GM19035 (cell line): ENCODE results near the gene COLGALT1.
"Not testable (repeated sequence)": the region's sequence is repeated elsewhere in the genome, so short reads cannot be mapped to it uniquely, and the experiment has no call there.

Source experiments
- ATAC-seq: cut with Tn5 transposase; IDR thresholded peaks from one replicate; pipeline ENCODE4 v1.9.1; 2021; ENCODE audit not compliant: unreplicated experiment

Gene COLGALT1

DNA sequence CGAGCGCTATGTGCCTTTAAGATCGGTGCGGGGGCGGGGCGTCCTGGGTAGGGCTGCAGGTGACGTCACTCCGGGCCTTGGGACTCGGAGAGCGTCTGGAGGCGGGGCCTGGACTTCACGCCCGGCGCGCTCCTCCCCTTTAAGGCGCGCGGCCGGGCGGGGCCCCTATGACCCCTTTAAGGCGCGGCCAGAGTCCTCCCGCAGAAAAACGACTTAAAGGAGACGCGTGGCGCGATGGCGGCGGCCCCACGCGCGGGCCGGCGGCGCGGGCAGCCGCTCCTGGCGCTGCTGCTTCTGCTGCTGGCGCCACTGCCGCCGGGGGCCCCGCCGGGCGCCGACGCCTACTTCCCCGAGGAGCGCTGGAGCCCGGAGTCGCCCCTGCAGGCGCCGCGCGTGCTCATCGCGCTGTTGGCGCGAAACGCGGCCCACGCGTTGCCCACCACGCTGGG, at the start of gene COLGALT1:
TSS of gene COLGALT1 (plus strand) at position 170 of the 449 bp plus-strand sequence. CDS start at position 235, 65 bp downstream.
- ATAC-seq = peak; percentile 94

DNA sequence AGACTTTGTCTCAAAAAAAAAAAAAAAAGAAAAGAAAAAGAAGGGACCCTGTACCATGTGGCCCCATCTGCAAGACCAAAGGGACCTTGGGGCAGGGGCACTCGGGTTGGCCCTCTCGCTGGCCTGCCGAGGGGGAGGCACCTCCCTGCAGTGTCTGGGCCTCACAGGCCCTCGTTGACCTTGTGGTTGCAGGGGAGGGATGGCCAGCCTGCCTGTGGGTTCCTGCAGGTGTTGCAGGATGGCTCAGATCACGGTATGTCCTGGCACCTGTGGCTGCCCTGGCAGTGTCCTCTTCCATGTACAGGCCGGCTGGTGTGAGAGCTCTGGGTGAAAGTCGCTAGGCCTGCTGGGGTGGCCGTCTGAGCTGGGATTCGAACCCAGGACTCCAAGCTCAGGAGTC, 48.7 kb upstream of the COLGALT1 start:
- no peak for ATAC-seq

DNA sequence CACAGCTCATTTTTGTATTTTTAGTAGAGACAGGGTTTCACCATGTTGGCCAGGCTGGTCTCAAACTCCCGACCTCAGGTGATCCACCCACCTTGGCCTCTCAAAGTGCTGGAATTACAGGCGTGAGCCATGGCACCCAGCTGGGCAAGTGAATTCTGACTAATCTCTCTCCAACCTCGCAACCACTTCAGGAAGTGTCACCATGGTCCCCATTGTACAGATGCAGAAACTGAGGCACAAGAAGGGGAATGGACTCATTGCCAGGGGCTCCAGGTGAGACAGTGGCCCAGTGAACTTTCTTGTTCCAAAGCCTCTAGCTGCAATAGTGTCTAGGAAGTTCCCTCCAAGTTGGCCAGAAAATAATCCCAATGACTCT, 46.9 kb upstream of the COLGALT1 start:
- ATAC-seq = not testable (repeated sequence)

DNA sequence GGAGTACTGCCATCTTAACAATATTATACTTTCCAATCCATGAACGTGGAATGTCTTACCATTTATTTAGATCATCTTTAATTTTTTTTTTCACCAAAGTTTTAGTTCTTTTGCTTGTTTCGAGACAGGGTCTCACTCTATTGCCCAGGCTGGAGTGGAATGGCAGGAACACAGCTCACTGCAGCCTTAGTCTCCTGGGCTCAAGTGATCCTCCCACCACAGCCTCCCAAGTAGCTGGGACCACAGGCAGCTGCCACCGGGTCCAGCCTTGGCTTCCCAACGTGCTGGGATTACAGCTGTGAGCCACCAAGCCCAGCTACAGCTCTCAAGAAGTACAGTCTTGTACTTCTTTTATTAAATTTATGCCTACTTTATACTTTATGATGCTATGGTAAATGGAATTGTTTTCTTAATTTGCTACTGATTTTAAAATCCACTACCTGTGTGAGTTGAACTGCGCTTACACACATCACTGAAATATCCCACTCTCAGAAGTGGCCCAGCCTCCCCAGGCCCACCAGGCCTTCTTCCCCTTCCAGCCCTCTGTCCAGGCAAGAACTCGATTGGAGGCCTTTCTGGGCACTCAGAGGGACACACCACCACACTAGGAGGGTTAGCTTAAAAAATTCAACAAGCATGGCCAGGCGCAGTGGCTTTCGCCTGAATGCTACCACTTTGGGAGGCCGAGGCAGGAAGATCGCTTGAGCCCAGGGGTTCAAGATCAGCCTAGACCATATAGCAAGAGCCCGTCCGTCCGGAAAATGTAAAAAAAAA, 45.0 kb upstream of the COLGALT1 start:
- no peak for ATAC-seq

DNA sequence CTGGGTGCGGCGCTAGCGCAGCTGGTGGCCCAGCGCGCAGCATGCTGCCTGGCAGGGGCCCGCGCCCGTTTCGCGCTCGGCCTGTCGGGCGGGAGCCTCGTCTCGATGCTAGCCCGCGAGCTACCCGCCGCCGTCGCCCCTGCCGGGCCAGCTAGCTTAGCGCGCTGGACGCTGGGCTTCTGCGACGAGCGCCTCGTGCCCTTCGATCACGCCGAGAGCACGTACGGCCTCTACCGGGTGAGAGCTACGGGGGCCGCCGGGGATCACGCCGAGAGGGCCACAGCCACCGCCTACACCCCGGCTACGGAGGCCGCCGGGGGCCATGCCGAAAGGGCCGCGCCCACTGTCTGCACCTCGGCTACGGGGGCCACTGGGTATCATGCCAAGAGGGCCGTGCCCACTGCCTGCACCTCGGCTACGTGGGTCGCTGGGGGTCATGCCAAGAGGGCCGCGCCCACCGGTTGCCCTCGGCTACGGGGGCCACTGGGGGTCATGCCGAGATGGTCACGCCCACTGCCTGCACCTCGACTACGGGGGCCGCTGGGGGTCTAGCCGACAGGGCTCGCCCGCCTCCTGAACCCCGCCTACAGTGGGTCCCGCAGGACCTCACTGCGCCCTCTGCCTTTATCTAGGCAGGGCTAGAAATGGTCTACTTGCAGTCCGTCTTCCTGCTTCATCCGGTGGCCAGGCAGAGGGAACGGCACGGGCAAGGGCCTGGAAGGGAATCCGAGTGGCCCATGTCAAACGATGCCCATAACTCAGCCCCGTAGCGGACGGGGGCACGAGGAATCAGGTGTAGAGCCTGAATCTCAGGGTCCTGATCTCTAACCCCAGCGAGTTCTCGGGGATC, 43.5 kb upstream of the COLGALT1 start:
- peak; percentile 61 for ATAC-seq

DNA sequence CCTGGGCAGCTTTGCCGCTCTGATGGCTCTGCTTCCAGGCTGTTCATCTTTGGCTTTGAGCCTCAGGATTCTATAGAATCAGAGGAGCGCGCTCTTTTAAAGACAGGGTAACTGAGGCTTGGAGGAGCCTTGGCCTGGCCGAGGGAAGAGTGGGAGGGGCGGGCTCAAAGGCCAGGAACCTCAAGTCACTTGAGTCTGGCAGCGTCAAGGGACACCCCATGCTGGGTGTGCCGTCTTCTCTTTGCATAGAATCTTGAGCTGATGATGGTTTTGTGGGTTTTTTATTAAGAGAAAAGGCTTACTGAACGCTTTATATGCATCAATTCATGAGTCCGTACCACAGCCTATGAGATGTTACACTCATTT, 42.9 kb upstream of the COLGALT1 start:
- no peak for ATAC-seq

DNA sequence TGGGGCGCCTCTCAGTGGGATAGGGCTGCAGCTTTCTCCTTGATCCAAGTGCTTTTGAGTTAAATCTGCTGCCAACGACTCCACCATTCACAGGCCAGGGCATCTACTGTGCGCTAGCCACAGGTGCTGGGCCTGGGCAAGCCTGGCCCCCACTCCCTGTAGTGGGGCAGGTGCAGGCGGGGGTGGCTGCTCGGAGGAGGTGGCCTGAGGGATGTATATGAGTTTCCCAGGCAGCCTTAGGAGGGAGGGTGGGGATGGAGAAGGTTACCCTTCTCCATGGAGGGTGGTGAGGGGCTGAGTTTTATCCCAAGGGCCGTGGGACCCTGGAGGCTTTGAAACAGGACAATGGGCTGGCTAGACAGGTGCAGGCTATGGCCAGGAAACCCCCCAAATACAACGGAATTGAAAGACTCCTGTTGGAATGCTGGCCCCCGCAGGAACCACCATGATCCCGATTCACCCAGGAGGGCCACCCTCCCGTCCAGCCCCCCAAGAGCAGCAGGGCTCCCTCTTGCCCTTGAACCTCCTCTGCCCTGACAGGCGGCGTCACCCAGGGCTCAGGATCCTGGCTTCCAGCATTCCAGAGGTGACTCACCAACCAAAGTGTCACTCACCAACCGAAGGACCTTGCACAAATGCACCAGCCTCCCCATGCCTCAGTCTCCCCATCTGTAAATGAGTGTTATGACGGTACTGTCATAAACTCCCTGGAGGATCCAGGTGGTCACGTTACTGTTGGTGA, 39.9 kb upstream of the COLGALT1 start:
- no peak for ATAC-seq

DNA sequence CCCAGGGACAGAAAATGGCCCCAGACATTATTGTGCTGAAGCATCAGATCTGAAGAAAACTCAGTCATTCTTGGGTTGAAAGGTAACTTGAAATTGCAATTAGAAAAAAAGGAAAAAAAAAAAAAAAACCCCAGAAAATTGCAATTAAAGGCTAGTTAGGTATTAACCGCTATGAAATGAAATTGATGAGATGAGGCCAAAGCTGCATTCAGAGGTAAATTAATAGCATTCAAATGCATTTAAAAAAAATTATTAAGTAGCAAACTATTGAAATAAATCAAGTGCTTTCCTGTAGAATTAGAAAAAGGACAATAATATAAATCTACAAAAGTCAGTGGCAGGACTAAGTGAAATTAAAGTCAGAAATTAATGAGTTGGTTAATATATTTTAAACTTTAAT, 37.6 kb upstream of the COLGALT1 start:
- no peak for ATAC-seq

DNA sequence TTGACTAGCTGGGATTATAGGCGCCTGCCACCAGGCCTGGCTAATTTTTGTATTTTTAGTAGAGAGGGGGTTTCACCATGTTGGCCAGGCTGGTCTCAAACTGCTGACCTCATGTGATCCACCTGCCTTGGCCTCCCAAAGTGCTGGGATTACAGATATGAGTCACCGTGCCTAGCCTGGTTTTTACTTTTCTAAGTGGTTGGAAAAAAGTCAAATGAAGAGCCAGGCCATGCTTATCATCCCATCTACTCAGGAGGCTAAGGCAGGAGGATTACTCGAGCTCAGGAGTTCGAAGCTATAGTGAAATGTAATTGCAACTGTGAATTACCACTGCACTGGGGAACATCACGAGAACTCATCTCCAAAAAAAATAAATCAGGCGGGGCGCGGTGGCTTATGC, 36.8 kb upstream of the COLGALT1 start:
- ATAC-seq = not testable (repeated sequence)

DNA sequence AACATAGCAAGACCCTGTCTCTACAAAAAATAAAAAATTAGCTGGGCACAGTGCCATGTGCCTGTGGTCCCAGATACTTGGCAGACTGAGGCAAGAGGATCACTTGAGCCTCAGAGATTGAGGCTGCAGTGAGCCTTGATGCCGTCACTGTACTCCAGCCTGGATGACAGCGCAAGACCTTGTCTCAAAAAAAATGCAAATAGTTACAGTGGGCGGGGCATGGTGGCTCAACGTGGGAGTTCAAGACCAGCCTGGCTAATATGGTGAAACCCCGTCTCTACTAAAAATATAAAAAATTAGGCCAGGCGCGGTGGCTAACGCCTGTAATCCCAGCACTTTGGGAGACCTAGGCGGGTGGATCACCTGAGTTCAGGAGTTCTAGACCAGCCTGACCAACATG, 35.5 kb upstream of the COLGALT1 start:
- ATAC-seq = no peak

DNA sequence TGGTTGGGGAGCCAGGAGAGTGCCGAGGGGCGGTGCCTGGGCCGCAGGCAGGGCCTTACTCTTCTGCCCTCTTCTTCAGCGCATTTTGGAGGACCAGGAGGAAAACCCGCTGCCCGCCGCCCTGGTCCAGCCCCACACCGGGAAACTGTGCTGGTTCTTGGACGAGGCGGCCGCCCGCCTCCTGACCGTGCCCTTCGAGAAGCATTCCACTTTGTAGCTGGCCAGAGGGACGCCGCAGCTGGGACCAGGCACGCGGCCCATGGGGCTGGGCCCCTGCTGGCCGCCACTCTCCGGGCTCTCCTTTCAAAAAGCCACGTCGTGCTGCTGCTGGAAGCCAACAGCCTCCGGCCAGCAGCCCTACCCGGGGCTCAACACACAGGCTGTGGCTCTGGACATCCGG, 34.6 kb upstream of the COLGALT1 start:
- no peak for ATAC-seq

DNA sequence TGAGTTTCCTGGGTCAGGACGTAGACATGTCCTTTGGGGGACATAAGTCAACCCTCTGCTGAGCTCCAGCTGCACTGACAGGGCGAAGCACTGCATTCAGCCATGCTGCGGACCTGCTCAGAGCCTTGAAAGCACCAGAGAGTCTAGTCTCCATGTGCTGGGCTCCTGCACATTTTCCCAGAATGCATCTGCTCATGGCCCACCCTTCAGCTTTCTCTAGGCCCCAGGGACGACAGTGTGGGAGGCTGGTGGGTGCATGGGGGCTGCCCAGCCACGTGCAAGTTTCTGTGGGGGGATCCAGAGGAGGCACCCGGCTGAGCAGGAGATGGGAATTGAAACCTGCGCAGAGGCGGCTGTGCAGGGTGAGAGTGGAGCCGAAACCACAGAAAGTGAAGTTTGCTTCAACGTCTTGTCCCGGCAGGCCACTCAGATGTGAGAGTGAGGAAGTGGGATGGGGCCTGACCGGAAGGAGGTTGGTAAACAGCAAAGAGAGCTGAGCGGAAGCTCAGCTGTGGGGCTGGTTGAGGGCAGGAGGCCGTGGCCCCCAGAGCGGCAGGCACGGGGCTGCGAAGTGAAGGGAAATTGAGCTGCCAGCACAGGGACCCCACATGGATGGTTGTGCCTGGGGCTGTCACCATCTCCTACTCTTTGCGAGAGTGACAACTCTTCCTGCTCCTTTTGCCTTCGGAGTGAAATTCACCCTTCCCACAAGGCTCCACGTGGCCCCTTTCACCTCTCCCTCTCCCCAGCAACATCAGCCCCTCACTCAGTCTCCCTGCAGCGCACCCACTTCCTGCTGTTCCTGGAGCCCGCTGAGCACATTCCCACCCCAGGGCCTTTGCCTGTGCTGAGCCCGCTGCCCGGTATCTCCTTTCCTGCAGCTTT, 32.2 kb upstream of the COLGALT1 start:
- ATAC-seq = peak; percentile 77

DNA sequence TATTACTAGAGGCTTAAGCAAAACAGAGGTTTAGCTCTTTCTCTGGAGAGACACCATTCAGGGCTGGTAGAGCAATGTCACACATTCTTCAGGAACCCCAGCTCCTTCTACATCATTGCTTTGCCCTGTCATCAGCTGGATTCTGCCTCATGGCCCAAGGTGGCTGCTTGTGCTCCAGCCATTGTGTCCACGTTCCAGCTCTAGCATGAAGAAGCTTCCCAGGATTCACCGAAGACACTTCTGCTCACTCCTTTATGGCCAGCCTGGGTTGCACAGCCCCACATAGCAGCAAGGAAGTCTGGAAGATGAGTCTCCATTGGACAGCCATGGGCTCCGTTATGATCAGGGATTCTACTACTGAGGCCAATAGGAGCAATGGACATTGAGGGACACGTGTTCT, 30.8 kb upstream of the COLGALT1 start:
- ATAC-seq = no peak

DNA sequence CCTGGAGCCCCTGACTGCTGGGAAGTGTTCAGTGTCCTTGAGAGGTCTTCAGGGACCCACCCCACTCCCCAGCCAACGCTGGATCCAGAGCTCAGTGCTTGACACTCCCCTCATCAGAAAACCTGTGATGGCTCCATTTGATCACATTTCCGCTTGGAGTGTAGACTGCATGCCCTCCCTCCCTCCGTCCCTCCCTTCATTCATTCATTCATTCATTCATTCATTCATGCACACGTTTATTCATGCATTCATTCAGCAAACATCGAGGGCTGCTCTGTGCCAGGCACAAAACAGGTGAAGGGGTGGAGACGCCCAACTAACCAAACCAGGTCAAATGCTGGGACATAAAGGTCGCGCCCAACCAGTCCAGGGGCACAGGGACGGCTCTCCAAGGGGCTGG, 30.3 kb upstream of the COLGALT1 start:
- no peak for ATAC-seq

DNA sequence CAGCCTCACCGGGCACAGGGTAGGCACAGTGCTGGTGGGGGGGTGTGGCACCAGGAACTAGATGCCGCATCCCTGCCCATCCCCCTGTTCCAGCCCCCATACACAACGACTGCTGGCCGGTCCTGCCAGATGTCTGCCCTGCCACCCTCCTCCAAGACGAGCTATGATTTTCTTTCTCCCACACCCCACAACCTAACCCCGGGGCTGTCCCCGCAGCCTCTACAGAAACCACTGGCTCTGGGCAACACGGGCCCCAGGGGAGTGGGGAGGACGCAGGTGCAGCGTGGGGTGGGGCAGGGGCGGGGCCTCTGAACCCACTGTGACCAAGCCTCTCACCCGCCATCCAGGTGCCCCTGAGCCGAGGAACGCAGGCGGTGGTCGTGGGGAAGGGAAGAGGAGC, 28.5 kb upstream of the COLGALT1 start:
- no peak for ATAC-seq

DNA sequence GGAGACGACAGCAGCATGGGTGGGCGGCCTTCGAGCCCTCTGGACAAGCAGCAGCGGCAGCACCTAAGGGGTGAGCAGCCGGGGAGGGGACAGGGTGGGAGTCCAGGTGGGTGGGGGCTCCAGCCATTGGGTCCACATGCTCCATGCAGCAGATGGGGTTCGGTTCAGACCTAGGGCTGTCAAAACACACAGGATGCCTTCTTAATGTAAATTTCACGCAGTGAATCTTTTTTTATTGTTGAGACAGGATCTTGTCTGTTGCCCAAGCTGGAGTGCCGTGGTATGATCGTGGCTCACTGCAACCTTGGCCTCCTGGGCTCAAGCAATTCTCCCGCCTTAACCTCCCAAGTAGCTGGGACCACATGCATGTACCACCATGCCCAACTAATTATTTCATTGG, 28.1 kb upstream of the COLGALT1 start:
- no peak for ATAC-seq

DNA sequence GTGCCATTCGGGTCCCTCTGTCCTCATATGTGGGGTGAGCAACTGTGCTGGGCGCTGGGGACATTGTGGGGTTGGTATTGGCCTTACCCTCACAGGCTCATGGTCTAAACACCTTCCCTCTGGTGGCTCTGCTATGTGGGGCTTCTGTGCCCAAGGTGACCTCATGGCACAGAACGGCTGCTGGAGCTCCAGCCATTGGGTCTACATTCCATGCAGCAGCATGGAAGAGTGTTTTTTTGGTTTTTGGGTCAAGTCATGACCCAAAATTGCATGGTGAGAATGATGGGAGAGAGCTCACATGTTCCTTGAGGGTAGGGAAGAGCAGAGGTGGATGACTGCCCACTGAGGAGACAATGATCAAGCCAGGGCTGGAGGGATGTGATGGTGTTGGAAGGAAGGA, 26.8 kb upstream of the COLGALT1 start:
- no peak for ATAC-seq

DNA sequence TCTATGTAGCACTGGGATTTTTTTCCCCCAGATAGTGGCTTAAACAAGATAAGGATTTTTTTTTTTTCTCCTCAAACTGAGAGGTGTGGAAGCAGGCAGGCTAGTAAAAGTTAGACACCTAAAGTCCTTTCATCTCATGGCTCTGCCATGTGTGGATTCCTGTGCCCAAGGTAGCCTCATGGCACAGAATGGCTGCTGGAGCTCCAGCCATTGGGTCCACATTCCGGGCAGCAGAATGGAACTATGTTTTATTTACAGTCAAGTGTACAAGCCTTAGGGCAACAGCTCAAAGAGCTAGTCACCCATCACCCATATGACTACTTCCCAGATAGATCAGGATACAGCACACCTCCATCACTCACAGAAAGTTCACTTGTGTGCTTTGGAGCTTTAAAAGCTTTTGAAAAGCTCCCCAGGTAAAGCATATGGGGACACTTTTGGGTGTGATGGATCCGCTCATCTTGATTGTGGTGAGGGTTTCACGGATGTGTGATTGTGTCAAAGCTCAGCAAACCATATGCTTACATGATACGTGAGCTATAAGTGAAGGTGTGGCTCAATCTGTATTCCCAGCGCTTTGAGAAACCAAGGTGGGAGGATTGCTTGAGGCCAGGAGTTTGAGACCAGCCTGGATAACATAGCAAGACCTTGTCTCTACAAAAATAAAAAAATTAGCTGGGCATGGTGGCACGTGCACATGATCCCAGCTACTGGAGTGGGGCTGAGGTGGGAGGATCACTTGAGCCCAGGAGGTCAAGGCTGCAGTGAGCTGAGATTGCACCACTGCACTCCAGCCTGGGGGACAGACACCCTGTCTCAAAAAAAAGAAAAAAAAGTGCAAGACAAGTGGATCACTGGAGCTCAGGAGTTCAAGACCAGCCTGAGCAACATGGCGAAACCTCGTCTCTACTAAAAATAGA, 25.9 kb upstream of the COLGALT1 start:
- no peak for ATAC-seq

DNA sequence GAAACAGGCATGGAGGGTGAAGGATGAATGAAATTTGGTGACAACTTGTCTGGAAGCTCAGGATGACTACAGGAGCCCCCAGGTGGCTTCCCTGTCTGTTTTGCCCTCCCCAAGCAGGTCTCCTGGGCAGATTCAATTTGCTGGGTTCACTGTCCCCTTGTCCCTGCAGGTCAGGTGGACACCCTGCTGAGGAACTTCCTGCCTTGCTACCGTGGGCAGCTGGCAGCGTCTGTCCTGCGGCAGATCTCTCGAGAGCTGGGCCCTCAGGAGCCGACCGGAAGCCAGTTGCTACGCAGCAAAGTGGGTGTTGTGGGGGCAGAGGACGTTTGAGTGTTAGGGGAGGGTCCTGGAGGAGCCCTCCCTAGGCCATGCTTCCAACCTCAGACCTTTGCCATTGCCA, 24.9 kb upstream of the COLGALT1 start:
- no peak for ATAC-seq

DNA sequence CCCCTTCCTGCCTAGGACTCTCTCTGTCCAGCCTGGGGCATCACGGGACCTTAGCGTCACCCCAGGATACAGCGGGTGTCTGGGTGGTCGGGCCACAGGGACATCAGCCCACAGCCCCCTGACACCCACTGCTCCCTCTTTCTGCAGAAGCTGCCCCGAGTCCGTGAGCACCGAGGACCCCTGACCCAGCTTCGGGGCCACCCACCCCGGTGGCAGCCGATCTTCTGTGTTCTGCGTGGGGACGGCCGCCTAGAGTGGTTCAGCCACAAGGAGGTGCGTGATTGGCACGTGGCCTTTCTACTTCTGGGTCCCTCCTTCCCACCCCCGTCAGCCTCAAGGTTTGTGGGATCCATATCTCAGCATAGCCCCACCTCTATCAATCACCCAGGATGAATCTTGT, 23.3 kb upstream of the COLGALT1 start:
- no peak for ATAC-seq
